ENCODE results near the gene RTTN. TPM values are rescaled to one million over a fixed set of nuclear protein-coding genes. Genes with fewer than 3 reads are reported as not detected.

RTTN gene
- total and polyA plus RNA-seq, 4 donors: 1.1 to 14.3 (median 8.8) TPM

DNA sequence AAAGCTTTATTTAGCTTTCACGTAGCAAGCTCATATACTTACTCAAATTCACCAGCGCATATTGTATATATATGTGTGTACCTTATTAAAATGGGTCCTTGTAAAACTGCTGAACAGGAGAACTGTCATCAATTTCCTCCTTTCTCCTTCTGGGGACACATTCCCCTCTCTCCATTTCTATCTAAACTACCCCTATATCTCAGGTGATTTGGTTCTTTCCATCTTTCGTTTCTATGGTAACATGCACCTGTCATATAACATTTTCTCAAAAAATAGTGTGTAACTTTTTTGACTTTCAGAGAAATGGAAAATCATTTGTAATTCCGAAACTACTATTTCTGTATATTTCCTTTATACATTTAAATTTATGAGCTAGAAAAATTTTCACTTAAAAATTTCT, 174.3 kb downstream of the RTTN start (continued):
- TF ChIP-seq, protein P1, sequence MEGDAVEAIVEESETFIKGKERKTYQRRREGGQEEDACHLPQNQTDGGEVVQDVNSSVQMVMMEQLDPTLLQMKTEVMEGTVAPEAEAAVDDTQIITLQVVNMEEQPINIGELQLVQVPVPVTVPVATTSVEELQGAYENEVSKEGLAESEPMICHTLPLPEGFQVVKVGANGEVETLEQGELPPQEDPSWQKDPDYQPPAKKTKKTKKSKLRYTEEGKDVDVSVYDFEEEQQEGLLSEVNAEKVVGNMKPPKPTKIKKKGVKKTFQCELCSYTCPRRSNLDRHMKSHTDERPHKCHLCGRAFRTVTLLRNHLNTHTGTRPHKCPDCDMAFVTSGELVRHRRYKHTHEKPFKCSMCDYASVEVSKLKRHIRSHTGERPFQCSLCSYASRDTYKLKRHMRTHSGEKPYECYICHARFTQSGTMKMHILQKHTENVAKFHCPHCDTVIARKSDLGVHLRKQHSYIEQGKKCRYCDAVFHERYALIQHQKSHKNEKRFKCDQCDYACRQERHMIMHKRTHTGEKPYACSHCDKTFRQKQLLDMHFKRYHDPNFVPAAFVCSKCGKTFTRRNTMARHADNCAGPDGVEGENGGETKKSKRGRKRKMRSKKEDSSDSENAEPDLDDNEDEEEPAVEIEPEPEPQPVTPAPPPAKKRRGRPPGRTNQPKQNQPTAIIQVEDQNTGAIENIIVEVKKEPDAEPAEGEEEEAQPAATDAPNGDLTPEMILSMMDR (IDR thresholded peaks at IDR 0.05; ENCODE audit: low read depth, low read length, missing input control): no peak
- TF ChIP-seq, protein P2, sequence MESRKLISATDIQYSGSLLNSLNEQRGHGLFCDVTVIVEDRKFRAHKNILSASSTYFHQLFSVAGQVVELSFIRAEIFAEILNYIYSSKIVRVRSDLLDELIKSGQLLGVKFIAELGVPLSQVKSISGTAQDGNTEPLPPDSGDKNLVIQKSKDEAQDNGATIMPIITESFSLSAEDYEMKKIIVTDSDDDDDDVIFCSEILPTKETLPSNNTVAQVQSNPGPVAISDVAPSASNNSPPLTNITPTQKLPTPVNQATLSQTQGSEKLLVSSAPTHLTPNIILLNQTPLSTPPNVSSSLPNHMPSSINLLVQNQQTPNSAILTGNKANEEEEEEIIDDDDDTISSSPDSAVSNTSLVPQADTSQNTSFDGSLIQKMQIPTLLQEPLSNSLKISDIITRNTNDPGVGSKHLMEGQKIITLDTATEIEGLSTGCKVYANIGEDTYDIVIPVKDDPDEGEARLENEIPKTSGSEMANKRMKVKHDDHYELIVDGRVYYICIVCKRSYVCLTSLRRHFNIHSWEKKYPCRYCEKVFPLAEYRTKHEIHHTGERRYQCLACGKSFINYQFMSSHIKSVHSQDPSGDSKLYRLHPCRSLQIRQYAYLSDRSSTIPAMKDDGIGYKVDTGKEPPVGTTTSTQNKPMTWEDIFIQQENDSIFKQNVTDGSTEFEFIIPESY (IDR thresholded peaks at IDR 0.05): no peak

DNA sequence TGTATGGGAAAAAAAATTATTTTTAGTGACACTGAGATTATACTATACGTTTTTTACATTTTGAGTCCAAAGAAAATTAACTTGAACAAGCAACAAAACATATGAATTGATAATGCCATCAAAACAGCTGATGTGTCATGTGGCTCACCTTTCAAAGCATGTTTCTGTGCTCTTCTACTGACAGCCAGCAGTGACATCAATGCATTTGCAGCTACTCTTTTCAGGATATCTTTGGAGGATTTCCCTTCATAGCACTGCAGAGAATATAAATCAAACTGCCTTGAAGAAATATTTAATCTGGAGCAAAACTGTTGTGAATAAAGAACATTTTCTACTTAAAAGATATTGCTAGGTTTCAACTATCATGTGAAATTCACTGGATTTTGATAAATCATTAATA, 174.8 kb downstream of the RTTN start:
- Histone ChIP-seq H3K27me3 (ENCODE audit: control insufficient read depth in 4 of 4, insufficient read depth in 4 of 4, low read length in 3 of 4) (no peaks in the 10 kb centered on the region), H3K4me1 (ENCODE audit: control insufficient read depth in 4 of 4, insufficient read depth in 4 of 4, low read length in 3 of 4) (no peaks in the 10 kb centered on the region), H3K27ac (ENCODE audit: low read depth in 1 of 2, low read length in 2 of 2) (no peak overlapping the region), H3K4me3 (ENCODE audit: low read depth in 1 of 3, low read length in 3 of 3) (no peak overlapping the region), H3K9me3 (ENCODE audit: control insufficient read depth in 4 of 4, low read length in 3 of 4) (no peaks in the 10 kb centered on the region), H3K9ac (ENCODE audit: low read depth in 1 of 2, low read length in 2 of 2) (no peak overlapping the region), H3K36me3 (ENCODE audit: control insufficient read depth in 4 of 4, insufficient read depth in 3 of 4, low read depth in 1 of 4, low read length in 3 of 4) (peaks cover 0 to 32% (median 11%) of the 10 kb centered on the region in 4 donors)
- WGBS: 88% methylated on average over 1 of the region's 1 CpG
- DNase-seq (ENCODE audit: low spot score): no peak
- TF ChIP-seq, protein P2 (IDR thresholded peaks at IDR 0.05): no peak
- TF ChIP-seq, protein P1 (IDR thresholded peaks at IDR 0.05; ENCODE audit: low read depth, low read length, missing input control): no peak
- TF ChIP-seq FOXA2 (IDR thresholded peaks at IDR 0.05): no peak
- TF ChIP-seq, protein P3, sequence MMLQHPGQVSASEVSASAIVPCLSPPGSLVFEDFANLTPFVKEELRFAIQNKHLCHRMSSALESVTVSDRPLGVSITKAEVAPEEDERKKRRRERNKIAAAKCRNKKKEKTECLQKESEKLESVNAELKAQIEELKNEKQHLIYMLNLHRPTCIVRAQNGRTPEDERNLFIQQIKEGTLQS (IDR thresholded peaks at IDR 0.05): no peak
- TF ChIP-seq, protein P4, sequence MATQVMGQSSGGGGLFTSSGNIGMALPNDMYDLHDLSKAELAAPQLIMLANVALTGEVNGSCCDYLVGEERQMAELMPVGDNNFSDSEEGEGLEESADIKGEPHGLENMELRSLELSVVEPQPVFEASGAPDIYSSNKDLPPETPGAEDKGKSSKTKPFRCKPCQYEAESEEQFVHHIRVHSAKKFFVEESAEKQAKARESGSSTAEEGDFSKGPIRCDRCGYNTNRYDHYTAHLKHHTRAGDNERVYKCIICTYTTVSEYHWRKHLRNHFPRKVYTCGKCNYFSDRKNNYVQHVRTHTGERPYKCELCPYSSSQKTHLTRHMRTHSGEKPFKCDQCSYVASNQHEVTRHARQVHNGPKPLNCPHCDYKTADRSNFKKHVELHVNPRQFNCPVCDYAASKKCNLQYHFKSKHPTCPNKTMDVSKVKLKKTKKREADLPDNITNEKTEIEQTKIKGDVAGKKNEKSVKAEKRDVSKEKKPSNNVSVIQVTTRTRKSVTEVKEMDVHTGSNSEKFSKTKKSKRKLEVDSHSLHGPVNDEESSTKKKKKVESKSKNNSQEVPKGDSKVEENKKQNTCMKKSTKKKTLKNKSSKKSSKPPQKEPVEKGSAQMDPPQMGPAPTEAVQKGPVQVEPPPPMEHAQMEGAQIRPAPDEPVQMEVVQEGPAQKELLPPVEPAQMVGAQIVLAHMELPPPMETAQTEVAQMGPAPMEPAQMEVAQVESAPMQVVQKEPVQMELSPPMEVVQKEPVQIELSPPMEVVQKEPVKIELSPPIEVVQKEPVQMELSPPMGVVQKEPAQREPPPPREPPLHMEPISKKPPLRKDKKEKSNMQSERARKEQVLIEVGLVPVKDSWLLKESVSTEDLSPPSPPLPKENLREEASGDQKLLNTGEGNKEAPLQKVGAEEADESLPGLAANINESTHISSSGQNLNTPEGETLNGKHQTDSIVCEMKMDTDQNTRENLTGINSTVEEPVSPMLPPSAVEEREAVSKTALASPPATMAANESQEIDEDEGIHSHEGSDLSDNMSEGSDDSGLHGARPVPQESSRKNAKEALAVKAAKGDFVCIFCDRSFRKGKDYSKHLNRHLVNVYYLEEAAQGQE (IDR thresholded peaks at IDR 0.05): no peak
- TF ChIP-seq RAD21 (IDR thresholded peaks at IDR 0.05): no peak
